IMR-90 (cell line): ENCODE data around the gene SPDYE4. TPM values are rescaled to one million over a fixed set of nuclear protein-coding genes. Genes with fewer than 3 reads are reported as not detected.

Experiments used
- ATAC-seq: fragments of 200-7000 bp; cut with Tn5 transposase; 2 replicates; pipeline ENCODE4 v1.9.1; 2020; ENCODE audit warnings: low read depth, mild to moderate bottlenecking, moderate library complexity
- BruUV-seq: library from RNA; stranded (reverse); fragments of 400-500 nt; replicated peaks from 2 replicates; lab custom pipeline; 2021; lab: Mats Ljungman, UMichigan
- CTCF ChIA-PET: fragments of 300-600 bp; formaldehyde crosslinking; extraction: SDS; loops from one replicate; lab custom pipeline; 2021; ENCODE audit warnings: antibody characterized with exemption; lab: Yijun Ruan, JAX
- POLR2A ChIA-PET: fragments of 300-600 bp; sonication (Branson Sonifier 250); formaldehyde crosslinking; loops from one replicate; lab custom pipeline; 2022; ENCODE audit warnings: antibody characterized with exemption; ENCODE audit not compliant: unreplicated experiment; lab: Charles Lee
- DNase-seq: peaks from one replicate; pipeline ENCODE4 v3.0.0; 2013
- H2AFZ ChIP-seq: replicated peaks from 2 replicates; pipeline ENCODE3; 2013; ENCODE audit warnings: low read length, mild to moderate bottlenecking; ENCODE audit not compliant: poor library complexity
- H2AK5ac ChIP-seq: 2 replicates; pipeline ENCODE4 v1.6.1; 2013; ENCODE audit warnings: low read depth, low read length, inconsistent platforms
- H2AK9ac ChIP-seq: replicated peaks from 2 replicates; pipeline ENCODE3; 2013; ENCODE audit warnings: mild to moderate bottlenecking, low read depth, low read length, moderate library complexity; ENCODE audit not compliant: poor library complexity
- H2BK120ac ChIP-seq: 2 replicates; pipeline ENCODE4 v1.6.1; 2013; ENCODE audit warnings: low read depth, low read length, inconsistent platforms
- H2BK15ac ChIP-seq: 3 replicates; pipeline ENCODE4 v1.6.1; 2013; ENCODE audit warnings: low read depth, low read length, inconsistent platforms
- H2BK20ac ChIP-seq: 2 replicates; pipeline ENCODE4 v1.6.1; 2013; ENCODE audit warnings: low read depth, mild to moderate bottlenecking, inconsistent platforms, low read length, moderate library complexity
- H2BK5ac ChIP-seq: 2 replicates; pipeline ENCODE4 v1.6.1; 2013; ENCODE audit warnings: mild to moderate bottlenecking, low read depth, low read length, inconsistent platforms; ENCODE audit not compliant: poor library complexity, severe bottlenecking
- H3K14ac ChIP-seq: replicated peaks from 2 replicates; pipeline ENCODE4 v1.6.1; 2013; ENCODE audit warnings: low read depth, low read length, inconsistent platforms
- H3K18ac ChIP-seq: 2 replicates; pipeline ENCODE4 v1.6.1; 2013; ENCODE audit warnings: low read depth, low read length, control low read depth
- H3K23ac ChIP-seq: 2 replicates; pipeline ENCODE4 v1.6.1; 2013; ENCODE audit warnings: low read depth, low read length, inconsistent platforms
- H3K27ac ChIP-seq: 2 replicates; pipeline ENCODE4 v1.5.1; 2013; ENCODE audit warnings: mild to moderate bottlenecking, control low read depth, low read length; ENCODE audit not compliant: insufficient read depth
- H3K27me3 ChIP-seq: 2 replicates; pipeline ENCODE4 v1.6.1; 2013; ENCODE audit warnings: low read length; ENCODE audit not compliant: control insufficient read depth, insufficient read depth
- H3K36me3 ChIP-seq: 2 replicates; pipeline ENCODE4 v1.6.1; 2013; ENCODE audit warnings: low read length, mixed read lengths; ENCODE audit not compliant: control insufficient read depth, insufficient read depth
- H3K4ac ChIP-seq: 2 replicates; pipeline ENCODE4 v1.6.1; 2013; ENCODE audit warnings: low read depth, low read length, inconsistent platforms
- H3K4me1 ChIP-seq: 2 replicates; pipeline ENCODE4 v1.6.1; 2013; ENCODE audit warnings: low read length, mixed read lengths; ENCODE audit not compliant: control insufficient read depth, insufficient read depth
- H3K4me2 ChIP-seq: 2 replicates; pipeline ENCODE4 v1.6.1; 2013; ENCODE audit warnings: low read depth, mild to moderate bottlenecking, control low read depth, low read length, moderate library complexity
- H3K4me3 ChIP-seq: 2 replicates; pipeline ENCODE4 v1.5.1; 2013; ENCODE audit warnings: low read depth, mild to moderate bottlenecking, control low read depth, low read length, moderate library complexity; ENCODE audit not compliant: insufficient read depth
- H3K56ac ChIP-seq: 2 replicates; pipeline ENCODE4 v1.6.1; 2013; ENCODE audit warnings: low read length, inconsistent platforms; ENCODE audit not compliant: insufficient read depth; ENCODE audit errors: extremely low read depth
- H3K79me1 ChIP-seq, 2 experiments: 2 replicates each; pipeline ENCODE4 v1.6.1; 2013; ENCODE audit warnings: low read length in 2 of 2, inconsistent platforms in 1 of 2, low read depth in 1 of 2
- H3K9ac ChIP-seq: 2 replicates; pipeline ENCODE4 v1.6.1; 2013; ENCODE audit warnings: low read depth, low read length, control low read depth
- H3K9me1 ChIP-seq: 2 replicates; pipeline ENCODE4 v1.6.1; 2013; ENCODE audit warnings: low read length, inconsistent platforms; ENCODE audit not compliant: insufficient read depth
- H3K9me3 ChIP-seq: 2 replicates; pipeline ENCODE4 v1.6.1; 2013; ENCODE audit warnings: low read length; ENCODE audit not compliant: control insufficient read depth, insufficient read depth
- H4K20me1 ChIP-seq: 2 replicates; pipeline ENCODE4 v1.6.1; 2013; ENCODE audit warnings: low read length, inconsistent platforms; ENCODE audit not compliant: insufficient read depth
- H4K5ac ChIP-seq: 2 replicates; pipeline ENCODE4 v1.6.1; 2013; ENCODE audit warnings: mild to moderate bottlenecking, low read depth, low read length, control low read depth
- H4K8ac ChIP-seq, 2 experiments: 2 replicates each; pipeline ENCODE4 v1.6.1; 2013; ENCODE audit warnings: low read depth in 2 of 2, low read length in 2 of 2, control low read depth in 1 of 2, inconsistent platforms in 1 of 2
- H4K91ac ChIP-seq: 2 replicates; pipeline ENCODE4 v1.6.1; 2013; ENCODE audit warnings: low read depth, low read length, inconsistent platforms; ENCODE audit not compliant: insufficient read depth
- BHLHE40 ChIP-seq: fragments of 150-350 bp; IDR thresholded peaks from 2 replicates; pipeline ENCODE4 v1.6.1; 2016; ENCODE audit warnings: mild to moderate bottlenecking, low read depth, low read length
- CEBPB ChIP-seq: IDR thresholded peaks from 2 replicates; pipeline ENCODE4 v1.6.1; 2012; ENCODE audit warnings: low read depth, low read length, improper control_type of control experiment
- FOS ChIP-seq: fragments of 150-350 bp; IDR thresholded peaks from 2 replicates; pipeline ENCODE4 v1.6.1; 2016; ENCODE audit warnings: low read depth, low read length
- WGBS, 2 experiments: methylation state at CpG; one replicate each; pipeline versions ENCODE4 v1.1.5 to v1.1.7; 2013; ENCODE audit warnings: missing lambda C conversion rate in 2 of 2; ENCODE audit not compliant: insufficient read length in 1 of 2; ENCODE audit errors: extremely low coverage in 2 of 2; 5-methylcytosine and 5-hydroxymethylcytosine counted together
- dilution Hi-C: fragments of 300-500 bp; cut with HindIII; formaldehyde crosslinking; loops from one replicate; pipeline ENCODE4 v1.14.3; 2018; ENCODE audit warnings: low sequenced_read_pairs; ENCODE audit not compliant: unreplicated experiment
- in situ Hi-C: fragments of 300-500 bp; cut with MboI; formaldehyde crosslinking; loops from 3 replicates; pipeline ENCODE4 v1.14.3; 2019; ENCODE audit warnings: low sequenced_read_pairs, inconsistent platforms, mixed read lengths
- intact Hi-C: fragments of 100-400 bp; cut with micrococcal nuclease; formaldehyde crosslinking; loops from 2 replicates; pipeline ENCODE4 v1.10.0; 2022
- polyA plus RNA-seq, 3 experiments: library from polyadenylated mRNA; depleted of rRNA; stranded (reverse); fragments of >200 nt; gene quantifications; 2 replicates each; pipeline ENCODE4 v1.2.3, GENCODE V29; 2012; ENCODE audit warnings: low replicate concordance in 1 of 3
- total RNA-seq: library from RNA; depleted of rRNA; stranded (reverse); fragments of >200 nt; gene quantifications from 2 replicates; pipeline ENCODE4 v1.2.3, GENCODE V29; 2012

SPDYE4 gene
- total and polyA plus RNA-seq, 2 of the 4 experiments (the other 2 are of a cell fraction) = not detected

GRCh38 chr17:8791910-8792270 lies 33.5 kb upstream of the SPDYE4 start:
- Histone ChIP-seq H4K5ac (no peak overlapping the region), H3K18ac (no peak overlapping the region), H3K23ac (no peak overlapping the region), H2BK15ac (no peak overlapping the region), H4K8ac (no peak overlapping the region), H3K4ac (no peak overlapping the region), H2AK5ac (no peak overlapping the region), H3K4me1 (no peaks in the 10 kb centered on the region), H4K91ac (no peak overlapping the region), H2AFZ (no peak overlapping the region), H2BK5ac (no peak overlapping the region), H2BK120ac (no peak overlapping the region), H3K56ac (no peak overlapping the region), H3K4me3 (no peak overlapping the region), H2BK20ac (no peak overlapping the region), H2AK9ac (no peak overlapping the region), H3K27me3 (no peaks in the 10 kb centered on the region; the same call in 1 of the 2 replicates), H4K20me1 (no peaks in the 10 kb centered on the region), H3K14ac (no peak overlapping the region), H3K9me1 (no peaks in the 10 kb centered on the region), H3K9me3 (peaks cover 5% of the 10 kb centered on the region; the same call in 1 of the 2 replicates), H3K36me3 (no peaks in the 10 kb centered on the region), H3K79me1 (no peaks in the 10 kb centered on the region), H3K4me2 (no peak overlapping the region), H3K27ac (no peak overlapping the region), H3K9ac (no peak overlapping the region)
- ChIA-PET CTCF (interaction anchor here (1.0 kb wide), 1 partner anchor 408 kb away, joined by 4 read pairs; no protein-coding TSS in a partner anchor), POLR2A (no interaction called here)
- DNase-seq (peak; percentile 51), ATAC-seq (peak; percentile 40; the same call in 1 of the 2 replicates)
- dilution Hi-C loops (no loop called here), in situ Hi-C loops (loop anchor here (25.0 kb wide), 1 partner anchor 745 kb away; no protein-coding TSS in a partner anchor), intact Hi-C loops (no loop called here)
- TF ChIP-seq CEBPB (peak; percentile 30; the same call in 1 of the 2 replicates), BHLHE40 (no peak), FOS (0 out of 2 replicates have a peak, but pooled peaks have one; percentile 23)
- WGBS, 2 experiments = no CpG with 5 or more reads among the region's 2 CpGs
- BruUV-seq = no TSS peak
